HG02852 (cell line): Measurements from ENCODE around the gene PARVA.
"Not testable (repeated sequence)": the region's sequence is repeated elsewhere in the genome, so short reads cannot be mapped to it uniquely, and the experiment has no call there.

Source experiments
- ATAC-seq: cut with Tn5 transposase; IDR thresholded peaks from one replicate; pipeline ENCODE4 v1.9.1; 2021; ENCODE audit warnings: mild to moderate bottlenecking, moderate library complexity; ENCODE audit not compliant: unreplicated experiment

PARVA gene

GRCh38 chr11:12377106-12377823 is at the start of gene PARVA:
Gene PARVA (plus strand): TSS chr11:12377571. CDS start chr11:12377648, 77 bp downstream.
- ATAC-seq, result no peak

GRCh38 chr11:12329169-12329568 is 48.2 kb upstream of the PARVA start:
- no peak for ATAC-seq

GRCh38 chr11:12329797-12330196 is 47.6 kb upstream of the PARVA start:
- no peak for ATAC-seq

GRCh38 chr11:12330485-12331231 is 46.7 kb upstream of the PARVA start:
- no peak for ATAC-seq

GRCh38 chr11:12331239-12331874 is 46.0 kb upstream of the PARVA start:
- ATAC-seq, result no peak

- ATAC-seq, result no peak
These were observed 33.8 kb upstream of the PARVA start for GRCh38 chr11:12343526-12343925.

- no peak for ATAC-seq
These were observed 23.8 kb upstream of the PARVA start for GRCh38 chr11:12353534-12353933.

GRCh38 chr11:12354750-12355545 is 22.4 kb upstream of the PARVA start:
- no peak for ATAC-seq

GRCh38 chr11:12356944-12357655 is 20.3 kb upstream of the PARVA start:
- no peak for ATAC-seq

GRCh38 chr11:12357697-12358096 is 19.7 kb upstream of the PARVA start:
- ATAC-seq, result not testable (repeated sequence)

GRCh38 chr11:12358302-12359188 is 18.8 kb upstream of the PARVA start:
- ATAC-seq, result no peak

- ATAC-seq, result no peak
These were observed 17.6 kb upstream of the PARVA start for GRCh38 chr11:12359761-12360160.

- no peak for ATAC-seq
These were observed 15.7 kb upstream of the PARVA start for GRCh38 chr11:12361682-12362081.

- ATAC-seq, result no peak
These were observed 14.5 kb upstream of the PARVA start for GRCh38 chr11:12362857-12363256.

GRCh38 chr11:12363373-12363772 is 14.0 kb upstream of the PARVA start:
- no peak for ATAC-seq

GRCh38 chr11:12365965-12366575 is 11.3 kb upstream of the PARVA start:
- not testable (repeated sequence) for ATAC-seq

- ATAC-seq, result not testable (repeated sequence)
These were observed 10.3 kb upstream of the PARVA start for GRCh38 chr11:12367057-12367456.

GRCh38 chr11:12372111-12372510 is 5.3 kb upstream of the PARVA start:
- ATAC-seq, result no peak

- ATAC-seq, result no peak
These were observed 1.7 kb upstream of the PARVA start for GRCh38 chr11:12375720-12376119.
